ENCODE results near the gene PRKCA. TPM values are rescaled to one million over a fixed set of nuclear protein-coding genes. Genes with fewer than 3 reads are reported as not detected.

The PRKCA gene
- total and polyA plus RNA-seq, 10 of the 15 experiments (the other 5 are each of a cell fraction or from before 2014, with no cell fraction given), result 0.11 to 14.6 (median 0.72) TPM

DNA sequence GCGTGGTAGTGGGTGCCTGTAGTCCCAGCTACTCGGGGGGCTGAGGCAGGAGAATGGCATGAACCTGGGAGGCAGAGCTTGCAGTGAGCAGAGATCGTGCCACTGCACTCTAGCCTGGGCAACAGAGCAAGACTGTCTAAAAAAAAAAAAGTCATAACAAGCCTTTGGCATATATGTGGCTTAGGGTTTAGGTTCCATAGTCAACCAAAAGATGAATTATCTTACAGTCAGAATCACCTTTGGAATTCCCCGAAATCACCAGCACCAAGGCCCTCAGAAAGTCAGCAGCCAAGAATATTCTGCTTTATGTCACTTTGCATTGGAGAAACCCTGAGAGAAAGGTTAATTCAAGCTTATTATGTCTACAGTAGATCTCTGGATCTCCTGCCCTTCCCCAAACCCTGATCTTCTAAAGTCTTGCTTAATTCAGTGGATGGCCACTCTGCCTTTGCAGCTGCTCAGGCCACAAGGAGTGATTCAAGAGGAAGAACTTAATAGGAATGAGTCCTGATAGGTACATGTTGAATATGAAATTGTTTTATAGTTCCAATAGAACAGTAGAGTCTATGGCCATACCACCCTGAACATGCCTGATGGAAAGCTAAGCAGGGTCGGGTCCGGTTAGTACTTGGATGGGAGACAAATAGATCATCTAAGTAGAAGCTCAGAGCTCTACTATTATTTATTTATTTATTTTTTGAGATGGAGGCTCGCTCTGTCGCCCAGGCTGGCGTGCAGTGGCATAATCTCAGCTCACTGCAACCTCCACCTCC is 336.5 kb downstream of the PRKCA start (continued):
- no peak for TF ChIP-seq ZSCAN29 (IDR thresholded peaks at IDR 0.05)
- no peak for TF ChIP-seq RUNX3 (IDR thresholded peaks at IDR 0.05; ENCODE audit: low read length)
- no peak for TF ChIP-seq CBFB (IDR thresholded peaks at IDR 0.05; ENCODE audit: low read depth)
- TF ChIP-seq, protein P1, sequence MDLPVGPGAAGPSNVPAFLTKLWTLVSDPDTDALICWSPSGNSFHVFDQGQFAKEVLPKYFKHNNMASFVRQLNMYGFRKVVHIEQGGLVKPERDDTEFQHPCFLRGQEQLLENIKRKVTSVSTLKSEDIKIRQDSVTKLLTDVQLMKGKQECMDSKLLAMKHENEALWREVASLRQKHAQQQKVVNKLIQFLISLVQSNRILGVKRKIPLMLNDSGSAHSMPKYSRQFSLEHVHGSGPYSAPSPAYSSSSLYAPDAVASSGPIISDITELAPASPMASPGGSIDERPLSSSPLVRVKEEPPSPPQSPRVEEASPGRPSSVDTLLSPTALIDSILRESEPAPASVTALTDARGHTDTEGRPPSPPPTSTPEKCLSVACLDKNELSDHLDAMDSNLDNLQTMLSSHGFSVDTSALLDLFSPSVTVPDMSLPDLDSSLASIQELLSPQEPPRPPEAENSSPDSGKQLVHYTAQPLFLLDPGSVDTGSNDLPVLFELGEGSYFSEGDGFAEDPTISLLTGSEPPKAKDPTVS (IDR thresholded peaks at IDR 0.05; ENCODE audit: low read depth, low read length), result no peak
- TF ChIP-seq HDGF (IDR thresholded peaks at IDR 0.05), result no peak

DNA sequence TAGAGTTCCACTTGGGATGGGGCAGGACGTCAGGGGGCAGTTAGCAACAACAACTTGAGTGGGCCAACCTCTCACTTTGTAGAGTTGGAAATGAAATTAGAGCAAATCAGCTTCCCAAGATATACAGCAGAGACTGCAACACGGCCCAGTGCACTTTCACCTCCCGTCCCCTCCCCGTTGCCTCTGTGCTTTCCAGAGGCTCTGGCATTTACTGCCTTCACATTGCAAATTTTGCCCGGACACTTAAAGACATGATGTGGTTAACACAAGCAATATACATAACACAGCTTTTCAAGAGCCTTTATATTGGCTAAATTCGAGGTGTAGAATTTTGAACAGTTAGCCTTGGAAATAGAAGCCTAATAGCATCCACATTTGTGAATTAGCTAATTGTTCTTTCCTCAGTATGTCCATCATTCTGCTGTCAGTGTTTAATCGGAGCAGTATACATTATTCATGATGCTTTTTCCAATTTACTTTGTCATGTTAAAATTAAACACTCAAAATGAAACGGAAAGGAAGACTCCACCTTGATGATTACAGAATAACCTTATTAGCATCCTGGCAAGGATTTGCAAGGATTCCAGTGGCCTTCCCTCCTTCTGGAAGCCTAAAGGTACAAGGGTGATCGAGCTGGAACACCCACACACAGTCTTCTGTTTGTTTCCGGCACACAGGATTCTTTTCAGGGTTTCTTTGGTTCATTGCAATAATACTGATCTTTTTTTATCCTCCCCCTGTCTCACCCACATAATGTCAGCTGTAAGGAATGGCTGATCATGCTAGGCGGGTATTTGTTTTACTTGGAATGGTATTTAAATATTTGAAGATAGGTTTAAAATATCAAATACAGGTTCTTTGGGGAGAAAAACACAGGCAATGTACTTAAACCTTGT is 341.6 kb downstream of the PRKCA start:
- H3K36me3 ChIP-seq (ENCODE audit: control insufficient read depth in 2 of 2, insufficient read depth in 2 of 2, low read length in 1 of 2), result no peaks in the 10 kb centered on the region; a peak in 1 of 4 replicates
- no peak overlapping the region for H2AFZ ChIP-seq (ENCODE audit: control insufficient read depth, low read depth, low read length)
- RAD21 ChIA-PET (ENCODE audit: unreplicated experiment), result no interaction called here
- H3K9me3 ChIP-seq (replicated peaks; ENCODE audit: control insufficient read depth, insufficient read depth, low read length), result no peaks in the 10 kb centered on the region
- FAIRE-seq (no peak), DNase-seq (ENCODE audit: low read depth, low spot score) (no peak), ATAC-seq (no peak)
- H3K4me2 ChIP-seq (ENCODE audit: control insufficient read depth, insufficient read depth), result no peak overlapping the region
- no peak overlapping the region for H3K9ac ChIP-seq (ENCODE audit: control insufficient read depth, insufficient read depth, low read length)
- 16% methylated on average over 11 of the region's 11 CpGs for WGBS (ENCODE audit: insufficient coverage, insufficient replicate concordance, low lambda C conversion rate, missing lambda C conversion rate)
- POLR2A ChIA-PET, result no interaction called here
- intact Hi-C loops (cut with micrococcal nuclease; ENCODE audit: unreplicated experiment) (no loop called here), in situ Hi-C loops (cut with MboI) (no loop called here)
- H3K27me3 ChIP-seq (replicated peaks in 1 of 2; ENCODE audit: control insufficient read depth in 2 of 2, insufficient read depth in 2 of 2, low read length in 1 of 2), result no peaks in the 10 kb centered on the region
- no peaks in the 10 kb centered on the region for H4K20me1 ChIP-seq (ENCODE audit: control insufficient read depth, insufficient read depth)
- no peak overlapping the region for H3K4me3 ChIP-seq
- CTCF ChIA-PET, result no interaction called here
- no TSS peak for BruUV-seq (replicated peaks)
- H3K79me2 ChIP-seq (ENCODE audit: control insufficient read depth, insufficient read depth, low read length), result no peaks in the 10 kb centered on the region
- SMC1A ChIA-PET (ENCODE audit: uncharacterized antibody, unreplicated experiment), result interaction anchor here (2.2 kb wide), 1 partner anchor 9 kb away, joined by 7 read pairs; no protein-coding TSS in a partner anchor
- no peak overlapping the region for H3K27ac ChIP-seq (ENCODE audit: control insufficient read depth, insufficient read depth)
- H3K4me1 ChIP-seq (ENCODE audit: control insufficient read depth, insufficient read depth, low read length), result no peaks in the 10 kb centered on the region
- TF ChIP-seq, protein P2, sequence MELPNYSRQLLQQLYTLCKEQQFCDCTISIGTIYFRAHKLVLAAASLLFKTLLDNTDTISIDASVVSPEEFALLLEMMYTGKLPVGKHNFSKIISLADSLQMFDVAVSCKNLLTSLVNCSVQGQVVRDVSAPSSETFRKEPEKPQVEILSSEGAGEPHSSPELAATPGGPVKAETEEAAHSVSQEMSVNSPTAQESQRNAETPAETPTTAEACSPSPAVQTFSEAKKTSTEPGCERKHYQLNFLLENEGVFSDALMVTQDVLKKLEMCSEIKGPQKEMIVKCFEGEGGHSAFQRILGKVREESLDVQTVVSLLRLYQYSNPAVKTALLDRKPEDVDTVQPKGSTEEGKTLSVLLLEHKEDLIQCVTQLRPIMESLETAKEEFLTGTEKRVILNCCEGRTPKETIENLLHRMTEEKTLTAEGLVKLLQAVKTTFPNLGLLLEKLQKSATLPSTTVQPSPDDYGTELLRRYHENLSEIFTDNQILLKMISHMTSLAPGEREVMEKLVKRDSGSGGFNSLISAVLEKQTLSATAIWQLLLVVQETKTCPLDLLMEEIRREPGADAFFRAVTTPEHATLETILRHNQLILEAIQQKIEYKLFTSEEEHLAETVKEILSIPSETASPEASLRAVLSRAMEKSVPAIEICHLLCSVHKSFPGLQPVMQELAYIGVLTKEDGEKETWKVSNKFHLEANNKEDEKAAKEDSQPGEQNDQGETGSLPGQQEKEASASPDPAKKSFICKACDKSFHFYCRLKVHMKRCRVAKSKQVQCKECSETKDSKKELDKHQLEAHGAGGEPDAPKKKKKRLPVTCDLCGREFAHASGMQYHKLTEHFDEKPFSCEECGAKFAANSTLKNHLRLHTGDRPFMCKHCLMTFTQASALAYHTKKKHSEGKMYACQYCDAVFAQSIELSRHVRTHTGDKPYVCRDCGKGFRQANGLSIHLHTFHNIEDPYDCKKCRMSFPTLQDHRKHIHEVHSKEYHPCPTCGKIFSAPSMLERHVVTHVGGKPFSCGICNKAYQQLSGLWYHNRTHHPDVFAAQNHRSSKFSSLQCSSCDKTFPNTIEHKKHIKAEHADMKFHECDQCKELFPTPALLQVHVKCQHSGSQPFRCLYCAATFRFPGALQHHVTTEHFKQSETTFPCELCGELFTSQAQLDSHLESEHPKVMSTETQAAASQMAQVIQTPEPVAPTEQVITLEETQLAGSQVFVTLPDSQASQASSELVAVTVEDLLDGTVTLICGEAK (IDR thresholded peaks at IDR 0.05; ENCODE audit: borderline replicate concordance), result no peak
- TF ChIP-seq IKZF1 (conservative IDR thresholded peaks at IDR 0.05), result no peak
- TF ChIP-seq, protein P3, sequence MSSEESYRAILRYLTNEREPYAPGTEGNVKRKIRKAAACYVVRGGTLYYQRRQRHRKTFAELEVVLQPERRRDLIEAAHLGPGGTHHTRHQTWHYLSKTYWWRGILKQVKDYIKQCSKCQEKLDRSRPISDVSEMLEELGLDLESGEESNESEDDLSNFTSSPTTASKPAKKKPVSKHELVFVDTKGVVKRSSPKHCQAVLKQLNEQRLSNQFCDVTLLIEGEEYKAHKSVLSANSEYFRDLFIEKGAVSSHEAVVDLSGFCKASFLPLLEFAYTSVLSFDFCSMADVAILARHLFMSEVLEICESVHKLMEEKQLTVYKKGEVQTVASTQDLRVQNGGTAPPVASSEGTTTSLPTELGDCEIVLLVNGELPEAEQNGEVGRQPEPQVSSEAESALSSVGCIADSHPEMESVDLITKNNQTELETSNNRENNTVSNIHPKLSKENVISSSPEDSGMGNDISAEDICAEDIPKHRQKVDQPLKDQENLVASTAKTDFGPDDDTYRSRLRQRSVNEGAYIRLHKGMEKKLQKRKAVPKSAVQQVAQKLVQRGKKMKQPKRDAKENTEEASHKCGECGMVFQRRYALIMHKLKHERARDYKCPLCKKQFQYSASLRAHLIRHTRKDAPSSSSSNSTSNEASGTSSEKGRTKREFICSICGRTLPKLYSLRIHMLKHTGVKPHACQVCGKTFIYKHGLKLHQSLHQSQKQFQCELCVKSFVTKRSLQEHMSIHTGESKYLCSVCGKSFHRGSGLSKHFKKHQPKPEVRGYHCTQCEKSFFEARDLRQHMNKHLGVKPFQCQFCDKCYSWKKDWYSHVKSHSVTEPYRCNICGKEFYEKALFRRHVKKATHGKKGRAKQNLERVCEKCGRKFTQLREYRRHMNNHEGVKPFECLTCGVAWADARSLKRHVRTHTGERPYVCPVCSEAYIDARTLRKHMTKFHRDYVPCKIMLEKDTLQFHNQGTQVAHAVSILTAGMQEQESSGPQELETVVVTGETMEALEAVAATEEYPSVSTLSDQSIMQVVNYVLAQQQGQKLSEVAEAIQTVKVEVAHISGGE (CRISPR knock-in tag; IDR thresholded peaks at IDR 0.05), result no peak
- TF ChIP-seq RFX5 (IDR thresholded peaks at IDR 0.05; ENCODE audit: low read depth, low read length), result no peak
- TF ChIP-seq LARP7 (IDR thresholded peaks at IDR 0.05), result no peak
- TF ChIP-seq HDAC2 (IDR thresholded peaks at IDR 0.05), result no peak
- TF ChIP-seq, protein P4, sequence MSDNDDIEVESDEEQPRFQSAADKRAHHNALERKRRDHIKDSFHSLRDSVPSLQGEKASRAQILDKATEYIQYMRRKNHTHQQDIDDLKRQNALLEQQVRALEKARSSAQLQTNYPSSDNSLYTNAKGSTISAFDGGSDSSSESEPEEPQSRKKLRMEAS (IDR thresholded peaks at IDR 0.05; ENCODE audit: low read depth, low read length), result no peak

Measured in GM12878 (cell line).